GM12865 (cell line): ENCODE results near the gene AARSD1.
"Not testable (repeated sequence)": the region's sequence is repeated elsewhere in the genome, so short reads cannot be mapped to it uniquely, and the experiment has no call there.

ENCODE experiments used
- DNase-seq: peaks from one replicate; pipeline ENCODE4 v3.0.0; 2010; ENCODE audit warnings: low read depth
- H3K4me3 ChIP-seq: 2 replicates; pipeline ENCODE4 v1.5.1; 2011; ENCODE audit warnings: mild to moderate bottlenecking, low read depth, low read length, control low read depth
- CTCF ChIP-seq: IDR thresholded peaks from 2 replicates; pipeline ENCODE4 v1.5.1; 2011; ENCODE audit warnings: low read length, control low read depth, low read depth, inconsistent platforms; ENCODE audit not compliant: insufficient read depth; ENCODE audit errors: missing control alignments

Gene AARSD1

GRCh38 chr17:42980274-42980765 is 16.1 kb upstream of the AARSD1 start, which contains the start of gene RUNDC1:
TSS of gene RUNDC1 (plus strand) at chr17:42980565. CDS start at chr17:42980577, 12 bp downstream.
- DNase-seq = peak; percentile 94
- TF ChIP-seq CTCF = no peak
- peak within 1 kb of the TSS; percentile 89 for H3K4me3 ChIP-seq

GRCh38 chr17:42979511-42980273 is 15.4 kb upstream of the AARSD1 start, which contains the start of gene PTGES3L:
TSS of gene PTGES3L (minus strand) at chr17:42980080. CDS start at chr17:42980053, 27 bp downstream.
- DNase-seq = peak; percentile 52

GRCh38 chr17:42975701-42976100 is 11.4 kb upstream of the AARSD1 start:
- not testable (repeated sequence) for H3K4me3 ChIP-seq, DNase-seq

More at GRCh38 chr17:42979511-42980273, 15.4 kb upstream of the AARSD1 start, which contains the start of gene PTGES3L:
- TF ChIP-seq CTCF = no peak
- peak within 1 kb of the TSS; percentile 89 for H3K4me3 ChIP-seq

GRCh38 chr17:42975265-42975664 is 11.0 kb upstream of the AARSD1 start:
- no peak for DNase-seq
- H3K4me3 ChIP-seq = no peak overlapping the region
- TF ChIP-seq CTCF = no peak

GRCh38 chr17:42973323-42973722 is 9.1 kb upstream of the AARSD1 start:
- DNase-seq, H3K4me3 ChIP-seq: not testable (repeated sequence)

GRCh38 chr17:42971589-42971988 is 7.3 kb upstream of the AARSD1 start:
- no peak overlapping the region for H3K4me3 ChIP-seq
- TF ChIP-seq CTCF = no peak
- no peak for DNase-seq

- no peak for TF ChIP-seq CTCF
- DNase-seq = no peak
- no peak overlapping the region for H3K4me3 ChIP-seq
Measured at GRCh38 chr17:42969001-42969581, 4.8 kb upstream of the AARSD1 start.

GRCh38 chr17:42967925-42968324 is 3.7 kb upstream of the AARSD1 start:
- no peak for DNase-seq
- no peak for TF ChIP-seq CTCF
- no peak overlapping the region for H3K4me3 ChIP-seq
